GM12875 (cell line): Measurements from ENCODE around the gene PHEX.
A peak's percentile ranks its signal among the peaks of the same experiment; 100 is the strongest.

ENCODE experiments used
- H3K4me3 ChIP-seq: one replicate; pipeline ENCODE4 v1.5.1; 2011; ENCODE audit warnings: low read depth, low read length, control low read depth
- TF ChIP-seq, protein P1 (sequence below): IDR thresholded peaks from 2 replicates; pipeline ENCODE4 v1.5.1; 2011; ENCODE audit warnings: low read depth, mild to moderate bottlenecking, control low read depth, inconsistent platforms, low read length, moderate library complexity, borderline replicate concordance; ENCODE audit not compliant: insufficient read depth

The PHEX gene

DNA sequence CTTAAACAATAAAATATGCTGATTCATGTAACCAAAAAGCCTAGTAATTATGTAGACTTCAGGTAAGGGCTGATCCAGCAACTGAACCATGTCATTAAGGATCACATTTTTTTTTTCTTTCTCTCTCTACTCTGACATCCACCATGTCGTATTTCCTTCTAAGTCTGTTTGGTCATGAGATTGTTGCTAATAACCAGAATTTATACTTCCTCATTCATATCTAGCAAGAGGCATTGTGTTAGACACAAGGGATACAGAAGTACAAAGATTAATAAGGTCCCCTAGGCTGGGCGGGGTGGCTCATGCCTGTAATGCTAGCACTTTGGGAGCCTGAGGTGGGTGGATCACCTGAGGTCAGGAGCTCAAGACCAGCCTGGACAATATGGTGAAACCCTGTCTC, 24.1 kb downstream of the PHEX start:
- H3K4me3 ChIP-seq = no peak overlapping the region
- TF ChIP-seq, protein P1, sequence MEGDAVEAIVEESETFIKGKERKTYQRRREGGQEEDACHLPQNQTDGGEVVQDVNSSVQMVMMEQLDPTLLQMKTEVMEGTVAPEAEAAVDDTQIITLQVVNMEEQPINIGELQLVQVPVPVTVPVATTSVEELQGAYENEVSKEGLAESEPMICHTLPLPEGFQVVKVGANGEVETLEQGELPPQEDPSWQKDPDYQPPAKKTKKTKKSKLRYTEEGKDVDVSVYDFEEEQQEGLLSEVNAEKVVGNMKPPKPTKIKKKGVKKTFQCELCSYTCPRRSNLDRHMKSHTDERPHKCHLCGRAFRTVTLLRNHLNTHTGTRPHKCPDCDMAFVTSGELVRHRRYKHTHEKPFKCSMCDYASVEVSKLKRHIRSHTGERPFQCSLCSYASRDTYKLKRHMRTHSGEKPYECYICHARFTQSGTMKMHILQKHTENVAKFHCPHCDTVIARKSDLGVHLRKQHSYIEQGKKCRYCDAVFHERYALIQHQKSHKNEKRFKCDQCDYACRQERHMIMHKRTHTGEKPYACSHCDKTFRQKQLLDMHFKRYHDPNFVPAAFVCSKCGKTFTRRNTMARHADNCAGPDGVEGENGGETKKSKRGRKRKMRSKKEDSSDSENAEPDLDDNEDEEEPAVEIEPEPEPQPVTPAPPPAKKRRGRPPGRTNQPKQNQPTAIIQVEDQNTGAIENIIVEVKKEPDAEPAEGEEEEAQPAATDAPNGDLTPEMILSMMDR = no peak

DNA sequence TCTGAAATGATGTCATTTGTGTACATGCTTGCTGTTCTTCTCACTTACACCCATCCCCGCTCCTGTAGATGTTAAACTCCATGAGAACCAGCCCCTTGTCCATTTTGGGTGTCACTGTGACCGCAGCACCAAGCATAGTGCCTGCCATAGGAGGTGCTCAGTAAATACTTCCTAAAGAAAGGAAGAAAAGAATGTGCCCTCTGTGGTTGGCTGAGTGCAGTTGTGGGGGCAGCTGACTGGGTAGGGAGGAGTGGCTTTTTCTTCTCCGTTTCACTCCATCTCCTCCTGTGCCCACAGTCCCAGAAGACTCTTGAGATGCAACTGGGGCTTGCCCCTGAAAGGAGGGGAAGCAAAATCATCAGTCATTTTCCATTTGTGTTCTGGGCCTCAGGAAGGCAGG, 25.5 kb downstream of the PHEX start:
- TF ChIP-seq, protein P1 = no peak
- H3K4me3 ChIP-seq = no peak overlapping the region

DNA sequence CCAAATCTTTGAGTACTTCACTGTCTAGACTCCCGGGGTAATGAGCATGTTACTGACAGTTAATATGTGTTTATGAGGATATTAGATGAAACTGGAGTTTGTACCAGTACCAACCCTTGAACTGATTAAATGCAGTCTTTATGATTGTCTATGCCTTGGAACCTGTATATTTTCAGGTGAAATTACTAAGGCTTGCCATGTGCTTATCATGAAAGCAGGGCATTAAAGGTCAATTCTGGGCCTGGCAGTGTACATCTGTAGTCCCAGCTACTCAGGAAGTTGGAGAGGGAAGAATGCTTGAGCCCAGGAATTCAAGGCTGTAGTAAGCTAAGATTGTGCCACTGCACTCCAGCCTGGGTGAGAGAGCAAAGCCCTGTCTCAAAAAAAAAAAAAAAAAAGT, 27.6 kb downstream of the PHEX start:
- no peak overlapping the region for H3K4me3 ChIP-seq
- TF ChIP-seq, protein P1 = no peak

DNA sequence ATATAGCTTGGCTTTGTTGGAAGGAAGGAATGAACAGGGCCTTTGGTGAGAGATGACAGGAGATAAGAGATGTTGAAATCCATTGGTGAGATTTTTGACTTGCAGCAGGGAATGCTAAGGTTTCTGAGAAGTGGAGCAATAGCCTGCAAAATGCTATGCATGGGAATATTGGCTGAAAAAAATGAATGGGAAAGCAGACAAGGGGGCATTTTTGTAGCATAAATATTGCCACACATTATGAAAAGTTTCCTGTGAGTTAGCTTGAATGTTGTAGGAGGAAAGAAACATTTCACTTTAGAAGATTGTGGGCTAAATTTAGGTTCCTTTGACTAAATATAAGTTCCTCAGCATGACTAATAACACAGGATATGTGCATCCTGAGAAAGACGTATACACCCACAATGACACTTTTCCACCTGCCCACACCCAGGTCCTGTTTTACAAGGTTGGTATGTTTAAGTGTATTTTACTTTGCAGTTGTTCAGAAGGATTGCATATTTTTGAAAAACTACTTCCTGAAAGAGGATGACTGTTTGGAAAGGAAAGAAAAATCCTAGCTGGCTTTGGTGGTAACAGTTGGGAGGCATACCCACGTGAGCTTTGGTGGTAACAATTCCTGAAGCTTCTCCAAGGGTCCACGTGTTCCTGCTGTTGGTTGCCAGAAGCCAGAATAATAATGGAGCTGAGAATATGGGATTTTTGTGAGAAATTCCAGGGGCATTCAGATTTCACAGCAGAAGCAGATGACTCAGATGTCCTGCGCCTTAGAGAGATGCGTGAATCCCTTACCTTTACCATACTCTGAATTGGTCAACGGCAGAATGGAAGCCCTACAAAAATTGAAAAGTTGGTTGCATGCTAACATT, 28.5 kb downstream of the PHEX start:
- H3K4me3 ChIP-seq = peak overlapping the region; percentile 5
- TF ChIP-seq, protein P1 = no peak

DNA sequence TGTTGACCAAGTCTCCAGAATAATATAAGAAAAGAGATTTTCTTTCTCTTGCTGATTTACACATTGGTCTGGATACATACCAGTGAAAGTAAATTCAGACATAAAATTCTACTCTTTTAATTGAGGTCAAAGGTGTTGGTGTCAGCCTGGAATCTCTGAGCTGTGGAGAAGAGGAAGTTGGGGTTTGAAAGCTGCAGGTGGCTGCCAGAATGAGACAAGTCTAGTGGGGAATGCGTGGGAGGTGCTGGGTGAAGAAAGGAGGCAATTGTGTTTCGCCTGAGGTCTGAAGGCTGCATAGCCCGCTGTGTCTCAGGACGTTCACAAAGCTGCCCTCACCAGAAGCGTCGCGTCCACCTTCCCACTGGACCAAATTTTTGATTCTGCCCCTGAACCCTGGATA, 31.2 kb downstream of the PHEX start:
- no peak overlapping the region for H3K4me3 ChIP-seq
- TF ChIP-seq, protein P1 = no peak

DNA sequence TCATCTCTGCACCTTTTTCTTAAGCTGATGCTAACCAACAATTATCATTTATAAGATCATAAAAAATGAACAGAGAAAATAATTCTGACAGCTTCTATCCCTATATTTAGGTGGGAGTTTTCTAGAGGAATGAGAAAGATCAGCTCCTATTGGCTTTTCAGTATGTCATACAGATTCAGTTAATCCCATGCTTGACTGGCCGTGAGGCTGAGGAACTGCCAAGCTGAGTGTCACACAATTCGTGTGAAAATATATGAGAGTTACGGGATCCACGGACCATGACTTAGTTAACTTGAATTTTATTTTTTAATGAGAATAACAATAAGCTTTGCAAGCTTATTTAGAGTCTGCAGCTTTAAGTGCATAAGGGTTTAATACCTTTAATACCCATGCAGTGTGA, 37.5 kb downstream of the PHEX start:
- TF ChIP-seq, protein P1 = no peak
- H3K4me3 ChIP-seq = no peak overlapping the region

DNA sequence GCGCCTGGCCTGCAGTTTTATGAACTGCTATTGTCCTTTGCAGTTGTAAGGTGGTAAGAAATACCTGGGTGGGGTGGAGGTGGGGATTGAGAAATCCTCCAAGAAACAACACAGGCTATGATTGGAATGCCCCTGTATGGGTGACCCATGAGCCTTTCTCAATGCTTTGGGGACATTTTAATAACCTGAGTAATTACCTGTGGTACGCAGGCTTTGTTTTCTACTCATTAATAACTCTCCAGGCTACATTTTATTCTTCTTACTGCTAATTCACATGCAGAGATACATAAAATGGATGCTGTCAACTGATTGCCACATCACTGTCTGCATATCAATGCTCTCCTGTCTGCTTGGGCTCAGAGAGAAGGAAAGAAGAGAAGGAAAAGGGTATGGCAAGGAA, 41.8 kb downstream of the PHEX start:
- no peak overlapping the region for H3K4me3 ChIP-seq
- TF ChIP-seq, protein P1 = no peak
